Right lung (tissue), 5 donors: Measurements from ENCODE around the gene RGS6. TPM values are rescaled to one million over a fixed set of nuclear protein-coding genes. Genes with fewer than 3 reads are reported as not detected.
A peak's percentile ranks its signal among the peaks of the same experiment; 100 is the strongest.

Experiments used
- DNase-seq, 2 donors: peaks; one replicate each; pipeline ENCODE4 v3.0.0-alpha.2; 2013
- polyA plus RNA-seq, 5 donors: library from polyadenylated mRNA; unstranded; fragments of 120-200 nt; gene quantifications; one replicate each; pipeline versions ENCODE4 v1.2.1 to v1.2.3, GENCODE V29; 2013; ENCODE audit warnings: inconsistent platforms in 1 of 5, low replicate concordance in 1 of 5; ENCODE audit not compliant: insufficient read length in 5 of 5, insufficient read depth in 1 of 5

Gene RGS6
- polyA plus RNA-seq, 5 donors: 2.8 to 3.1 (median 2.9) TPM

GRCh38 chr14:71942904-71943694 lies 10.9 kb downstream of the RGS6 start:
- DNase-seq: no peak

GRCh38 chr14:71943695-71944018 lies 11.4 kb downstream of the RGS6 start:
- DNase-seq: no peak

GRCh38 chr14:71947947-71948500 lies 15.8 kb downstream of the RGS6 start:
- no peak for DNase-seq

GRCh38 chr14:71952381-71953363 lies 20.4 kb downstream of the RGS6 start:
- DNase-seq: no peak

- DNase-seq: no peak
Observed at GRCh38 chr14:71956920-71957563, 24.8 kb downstream of the RGS6 start.

- DNase-seq: no peak
Observed at GRCh38 chr14:71959055-71959454, 26.8 kb downstream of the RGS6 start.

GRCh38 chr14:71960494-71961353 lies 28.5 kb downstream of the RGS6 start:
- no peak for DNase-seq

- DNase-seq: no peak
Observed at GRCh38 chr14:71961972-71962371, 29.7 kb downstream of the RGS6 start.

- DNase-seq: no peak
Observed at GRCh38 chr14:71964716-71965115, 32.5 kb downstream of the RGS6 start.

GRCh38 chr14:71966528-71966927 lies 34.3 kb downstream of the RGS6 start:
- DNase-seq: no peak

GRCh38 chr14:71967704-71968103 lies 35.5 kb downstream of the RGS6 start:
- DNase-seq: no peak

- no peak for DNase-seq
Observed at GRCh38 chr14:71970272-71970671, 38.0 kb downstream of the RGS6 start.

- peak; percentile 42 to 44 for DNase-seq
Observed at GRCh38 chr14:71985538-71986189, 53.4 kb downstream of the RGS6 start.

GRCh38 chr14:71988476-71988875 lies 56.2 kb downstream of the RGS6 start:
- DNase-seq: no peak

- DNase-seq: no peak
Observed at GRCh38 chr14:71988939-71989338, 56.7 kb downstream of the RGS6 start.

- no peak for DNase-seq
Observed at GRCh38 chr14:71994416-71994815, 62.2 kb downstream of the RGS6 start.

- no peak for DNase-seq
Observed at GRCh38 chr14:71995741-71996140, 63.5 kb downstream of the RGS6 start.

- DNase-seq: no peak
Observed at GRCh38 chr14:71996610-71997009, 64.4 kb downstream of the RGS6 start.

- DNase-seq: no peak
Observed at GRCh38 chr14:72000907-72001306, 68.7 kb downstream of the RGS6 start.

- no peak for DNase-seq
Observed at GRCh38 chr14:72002731-72003130, 70.5 kb downstream of the RGS6 start.

- no peak for DNase-seq
Observed at GRCh38 chr14:72008666-72009065, 76.4 kb downstream of the RGS6 start.
